SH-SY5Y (cell line): ENCODE measurements around the gene PRF1.

Source experiments
- GATA2 ChIP-seq: IDR thresholded peaks from 2 replicates; pipeline ENCODE4 v1.6.1; 2011; ENCODE audit warnings: mild to moderate bottlenecking, low read depth, low read length
- GATA3 ChIP-seq: IDR thresholded peaks from 2 replicates; pipeline ENCODE4 v1.6.1; 2011; ENCODE audit warnings: low read depth, mild to moderate bottlenecking, low read length, moderate library complexity

The PRF1 gene

DNA sequence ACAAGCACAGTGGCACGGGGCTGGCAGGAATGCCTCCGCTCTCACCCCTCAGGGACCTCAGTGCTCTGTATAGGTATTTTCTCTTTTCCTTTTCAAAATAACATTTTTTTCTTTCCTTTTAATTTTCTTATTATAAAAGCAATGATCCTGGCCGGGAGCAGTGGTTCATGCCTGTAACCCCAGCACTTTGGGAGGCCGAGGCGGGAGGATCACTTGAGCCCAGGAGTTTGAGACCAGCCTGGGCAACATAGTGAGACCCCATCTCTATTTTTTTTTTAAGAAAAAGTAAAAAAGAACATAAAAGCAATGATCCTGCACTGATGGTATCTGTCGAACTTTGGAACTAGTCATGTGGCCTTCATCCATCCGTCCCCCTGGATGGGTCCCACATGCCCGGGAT, 3.2 kb downstream of the PRF1 start:
- TF ChIP-seq GATA3, result no peak

DNA sequence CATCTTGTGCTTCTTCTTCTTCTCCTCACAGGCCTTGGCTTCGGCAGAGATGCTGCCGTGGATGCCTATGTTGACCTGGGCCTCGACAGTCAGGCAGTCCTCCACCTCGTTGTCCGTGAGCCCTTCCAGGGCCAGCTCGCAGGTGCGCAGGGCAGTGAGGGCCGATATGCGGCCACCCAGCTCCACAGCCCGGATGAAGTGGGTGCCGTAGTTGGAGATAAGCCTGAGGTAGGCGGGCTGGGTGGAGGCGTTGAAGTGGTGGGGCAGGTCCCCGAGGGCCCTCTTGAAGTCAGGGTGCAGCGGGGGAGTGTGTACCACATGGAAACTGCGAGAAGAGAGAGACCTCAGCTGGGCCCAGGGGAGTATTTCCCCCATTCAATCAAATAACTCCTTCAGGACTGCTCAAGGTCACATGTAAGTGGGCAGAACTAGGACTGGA, 3.7 kb downstream of the PRF1 start:
- TF ChIP-seq GATA3 (no peak), GATA2 (no peak)

DNA sequence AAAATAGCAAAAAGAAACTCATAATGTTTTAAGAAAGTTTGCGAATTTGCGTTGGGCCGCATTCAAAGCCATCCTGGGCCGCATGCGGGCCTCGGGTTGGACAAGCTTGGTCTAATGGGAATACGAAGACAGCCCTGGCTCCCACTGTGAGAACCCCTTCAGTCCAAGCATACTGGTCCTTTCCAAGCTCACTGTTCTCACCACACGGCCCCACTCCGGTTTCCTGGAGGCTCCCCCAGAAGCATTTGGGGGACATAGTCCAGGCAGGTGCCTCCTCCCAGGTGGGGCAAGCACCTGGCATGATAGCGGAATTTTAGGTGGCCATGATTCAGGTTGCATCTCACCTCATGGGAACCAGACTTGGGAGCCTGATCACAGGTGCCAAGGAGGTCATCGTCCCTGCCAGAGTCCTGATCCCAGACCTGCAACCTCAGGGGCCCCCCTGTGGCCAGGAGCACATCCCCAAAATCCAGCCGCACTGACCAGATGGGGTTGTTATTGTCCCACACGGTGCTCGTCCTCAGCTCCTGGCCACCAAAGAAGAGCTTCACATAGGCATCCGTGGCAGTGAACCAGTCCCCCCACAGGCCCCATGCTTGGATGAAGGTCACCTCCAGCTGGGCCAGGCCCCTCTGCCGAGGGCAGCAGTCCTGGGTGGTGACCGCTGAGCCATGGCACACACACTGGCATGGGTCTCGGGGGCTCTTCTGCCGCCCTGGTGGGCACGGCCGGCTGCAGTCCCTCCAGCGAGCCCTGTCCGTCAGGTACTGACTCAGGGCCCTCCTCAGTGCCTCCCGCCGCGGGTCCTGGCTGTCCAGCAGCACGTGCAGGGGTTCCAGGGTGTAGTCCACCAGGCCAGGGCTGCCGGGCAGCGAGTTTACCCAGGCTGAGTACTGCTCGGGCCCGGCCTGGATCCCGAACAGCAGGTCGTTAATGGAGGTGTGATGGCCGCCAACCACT, 4.4 kb downstream of the PRF1 start:
- TF ChIP-seq GATA2 (no peak), GATA3 (no peak)

GRCh38 chr10:70596860-70597809, 5.4 kb downstream of the PRF1 start:
- TF ChIP-seq GATA3 (no peak), GATA2 (no peak)

GRCh38 chr10:70596110-70596798, 6.3 kb downstream of the PRF1 start:
- TF ChIP-seq GATA3 (no peak), GATA2 (no peak)

- TF ChIP-seq GATA2 (no peak), GATA3 (no peak)
These were observed 7.0 kb downstream of the PRF1 start for GRCh38 chr10:70595566-70596016.

GRCh38 chr10:70594161-70594560, 8.4 kb downstream of the PRF1 start:
- no peak for TF ChIP-seq GATA2

- TF ChIP-seq GATA3 (no peak), GATA2 (no peak)
These were observed 9.0 kb downstream of the PRF1 start for GRCh38 chr10:70593513-70593890.

DNA sequence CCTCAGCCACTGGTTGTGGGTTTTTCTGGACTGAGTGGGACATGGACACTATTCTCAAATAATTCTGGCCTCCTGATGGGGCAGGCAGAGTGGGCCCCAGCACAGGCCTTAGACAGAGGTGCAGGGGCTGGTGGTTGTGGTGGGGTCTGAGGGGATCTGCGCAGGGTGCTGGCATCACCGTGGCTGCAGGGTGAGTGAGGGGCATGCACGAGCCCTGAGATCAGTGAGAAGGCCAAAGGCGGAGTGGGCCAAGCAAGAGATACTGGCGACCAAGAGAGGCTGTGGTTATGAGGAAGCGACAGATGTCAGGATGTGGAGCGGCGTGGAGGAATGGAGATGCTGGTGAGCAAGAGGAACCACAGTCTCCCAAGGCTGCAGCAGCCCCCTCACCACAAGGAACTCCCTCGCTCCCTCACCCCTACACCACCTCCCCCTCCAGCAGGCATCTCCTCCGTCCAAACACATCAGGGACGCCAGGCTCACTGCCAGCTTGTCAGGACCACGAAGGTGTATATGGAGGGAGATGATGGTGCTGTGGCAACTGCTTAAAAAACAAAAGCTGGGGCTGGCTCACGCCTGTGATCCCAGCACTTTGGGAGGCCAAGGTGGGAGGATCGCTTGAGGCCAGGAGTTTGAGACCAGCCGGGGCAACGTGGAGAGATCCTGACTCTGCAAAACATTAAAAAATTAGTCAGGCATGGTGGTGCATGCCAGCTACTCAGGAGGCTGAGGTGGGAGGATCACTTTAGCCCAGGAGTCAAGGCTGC, 9.6 kb downstream of the PRF1 start:
- no peak for TF ChIP-seq GATA3
- no peak for TF ChIP-seq GATA2

DNA sequence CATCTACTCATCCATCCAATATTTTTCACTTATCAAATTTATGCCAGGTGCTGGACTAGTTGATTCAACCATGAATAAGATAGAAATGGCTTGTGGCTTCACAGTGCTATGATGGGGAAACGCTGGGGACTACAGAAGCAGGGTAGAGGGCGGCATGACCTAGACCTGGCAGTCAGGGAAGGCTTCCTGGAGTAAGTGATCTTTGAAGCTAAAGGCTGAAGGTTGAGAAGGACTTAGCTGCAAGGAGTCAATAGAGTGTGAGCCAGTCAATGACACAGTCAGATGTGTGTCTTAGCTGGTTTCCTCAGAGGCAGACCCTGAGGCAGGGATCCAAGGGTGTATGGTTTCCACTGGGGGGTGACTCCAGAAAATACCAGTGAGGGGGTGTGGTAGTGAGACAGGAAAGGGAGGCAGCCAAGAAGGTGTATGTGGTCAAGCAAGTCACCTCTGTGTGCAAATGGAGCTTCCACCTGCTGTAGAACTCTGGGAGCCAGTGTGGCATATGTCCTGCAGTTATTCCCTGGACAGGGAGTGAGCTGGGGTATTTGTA, 10.3 kb downstream of the PRF1 start:
- TF ChIP-seq GATA3 (no peak), GATA2 (no peak)

- TF ChIP-seq GATA3, result no peak
- no peak for TF ChIP-seq GATA2
These were observed 11.7 kb downstream of the PRF1 start for GRCh38 chr10:70590655-70591416.
